Endothelial cell of umbilical vein (primary cell): ENCODE data around the gene GALNT9. TPM values are rescaled to one million over a fixed set of nuclear protein-coding genes. Genes with fewer than 3 reads are reported as not detected.

ENCODE experiments used
- BruUV-seq: library from RNA; stranded (reverse); fragments of 400-500 nt; replicated peaks from 2 replicates; lab custom pipeline; 2021; lab: Mats Ljungman, UMichigan
- CTCF ChIA-PET: fragments of 300-600, 350-600 bp; sonication (Branson Sonifier 250); formaldehyde crosslinking; loops from one replicate; lab custom pipeline; 2021; ENCODE audit warnings: antibody characterized with exemption, inconsistent platforms; lab: Charles Lee
- POLR2A ChIA-PET: fragments of 300-600, 350-600 bp; sonication (Branson Sonifier 250); formaldehyde crosslinking; loops from one replicate; lab custom pipeline; 2021; ENCODE audit warnings: antibody characterized with exemption, inconsistent platforms; lab: Charles Lee
- DNase-seq: peaks from one replicate; pipeline ENCODE4 v3.0.0-alpha.2; 2011; ENCODE audit warnings: low read depth, low spot score
- FAIRE-seq: peaks from 2 replicates; lab custom pipeline; 2011; peaks lifted over from hg19 to GRCh38; lab: Jason Lieb, UNC
- H2AFZ ChIP-seq: 2 replicates; pipeline ENCODE4 v1.6.0; 2012; ENCODE audit warnings: low read depth, low read length, control low read depth, inconsistent platforms
- H3K27ac ChIP-seq: 2 replicates; pipeline ENCODE4 v1.5.1; 2011; ENCODE audit warnings: low read depth, mild to moderate bottlenecking, control low read depth, low read length, moderate library complexity; ENCODE audit not compliant: insufficient read depth
- H3K27me3 ChIP-seq, 2 experiments: 2 replicates each; pipeline versions ENCODE4 v1.6.0 to v1.6.1; 2011; ENCODE audit warnings: low read length in 2 of 2, mixed read lengths in 1 of 2; ENCODE audit not compliant: control insufficient read depth in 2 of 2, insufficient read depth in 2 of 2
- H3K36me3 ChIP-seq, 2 experiments: 2 replicates in 1 of 2; 3 replicates in 1 of 2; pipeline ENCODE4 v1.5.1; 2011; ENCODE audit warnings: low read length in 2 of 2, mild to moderate bottlenecking in 1 of 2, moderate library complexity in 1 of 2; ENCODE audit not compliant: control insufficient read depth in 2 of 2, insufficient read depth in 2 of 2; ENCODE audit errors: extremely low read depth in 1 of 2
- H3K4me1 ChIP-seq: 3 replicates; pipeline ENCODE4 v1.5.1; 2011; ENCODE audit warnings: mild to moderate bottlenecking, low read length; ENCODE audit not compliant: control insufficient read depth, insufficient read depth; ENCODE audit errors: extremely low read depth
- H3K4me2 ChIP-seq: 2 replicates; pipeline ENCODE4 v1.6.1; 2011; ENCODE audit warnings: low read length, control low read depth, mixed read lengths; ENCODE audit not compliant: insufficient read depth
- H3K4me3 ChIP-seq, 3 experiments: fragments of 200-600 bp in 1 of 3; sonication (generic), shearing (Covaris generic) in 1 of 3; replicated peaks in 1 of 3; 2 replicates each; pipeline ENCODE4 v1.5.1; 2011 to 2016; ENCODE audit warnings: control low read depth in 3 of 3, low read length in 3 of 3, mild to moderate bottlenecking in 2 of 3, inconsistent platforms in 1 of 3, low read depth in 1 of 3, moderate library complexity in 1 of 3; ENCODE audit not compliant: insufficient read depth in 1 of 3
- H3K79me2 ChIP-seq: 2 replicates; pipeline ENCODE4 v1.6.0; 2012; ENCODE audit warnings: low read length, inconsistent platforms; ENCODE audit not compliant: control insufficient read depth, insufficient read depth
- H3K9ac ChIP-seq: replicated peaks from 2 replicates; pipeline ENCODE3; 2011; ENCODE audit warnings: low read length, control low read depth; ENCODE audit not compliant: insufficient read depth; ENCODE audit errors: extremely low read depth
- H3K9me1 ChIP-seq: replicated peaks from 3 replicates; pipeline ENCODE4 v1.6.0; 2011; ENCODE audit warnings: mild to moderate bottlenecking, low read length; ENCODE audit not compliant: control insufficient read depth, insufficient read depth; ENCODE audit errors: extremely low read depth
- H3K9me3 ChIP-seq: replicated peaks from 2 replicates; pipeline ENCODE4 v1.5.1; 2012; ENCODE audit warnings: low read length, inconsistent platforms; ENCODE audit not compliant: control insufficient read depth, insufficient read depth
- H4K20me1 ChIP-seq: replicated peaks from 2 replicates; pipeline ENCODE3; 2011; ENCODE audit warnings: mild to moderate bottlenecking, low read length; ENCODE audit not compliant: control insufficient read depth, insufficient read depth; ENCODE audit errors: extremely low read depth
- CTCF ChIP-seq, 2 donors: IDR thresholded peaks; 1 replicate in 1 of 2; 2 replicates in 1 of 2; pipeline ENCODE4 v1.5.1; 2011; ENCODE audit warnings: low read length in 2 of 2, mild to moderate bottlenecking in 2 of 2, moderate library complexity in 2 of 2, control low read depth in 1 of 2, inconsistent platforms in 1 of 2, low read depth in 1 of 2; ENCODE audit not compliant: insufficient read depth in 1 of 2; ENCODE audit errors: extremely low read depth in 1 of 2
- EZH2 ChIP-seq: IDR thresholded peaks from 2 replicates; pipeline ENCODE4 v1.6.1; 2012; ENCODE audit warnings: borderline replicate concordance, low read depth, mild to moderate bottlenecking, moderate library complexity, low read length, inconsistent platforms; ENCODE audit not compliant: severe bottlenecking
- FOS ChIP-seq: IDR thresholded peaks from 2 replicates; pipeline ENCODE4 v1.6.1; 2011; ENCODE audit warnings: mild to moderate bottlenecking, low read length, moderate library complexity, borderline replicate concordance; ENCODE audit not compliant: insufficient read depth
- GATA2 ChIP-seq: IDR thresholded peaks from 2 replicates; pipeline ENCODE4 v1.7.0; 2011; ENCODE audit warnings: low read depth, mild to moderate bottlenecking, moderate library complexity, mixed read lengths, low read length; ENCODE audit not compliant: insufficient read length, insufficient read depth
- JUN ChIP-seq: IDR thresholded peaks from 2 replicates; pipeline ENCODE4 v1.6.1; 2011; ENCODE audit warnings: borderline replicate concordance, low read depth; ENCODE audit not compliant: insufficient read length, insufficient read depth
- MYC ChIP-seq: IDR thresholded peaks from one replicate; pipeline ENCODE4 v1.6.1; 2011; ENCODE audit warnings: mild to moderate bottlenecking, low read depth, low read length
- POLR2A ChIP-seq: IDR thresholded peaks from 2 replicates; pipeline ENCODE4 v1.6.1; 2012; ENCODE audit warnings: low read depth, mild to moderate bottlenecking, control low read depth, low read length
- POLR2AphosphoS5 ChIP-seq: IDR thresholded peaks from 2 replicates; pipeline ENCODE4 v1.6.1; 2012; ENCODE audit warnings: low read depth, mild to moderate bottlenecking, control low read depth, low read length, moderate library complexity; ENCODE audit not compliant: insufficient read depth
- dilution Hi-C: fragments of 300-500 bp; cut with MboI; formaldehyde crosslinking; loops from one replicate; pipeline ENCODE4 v1.15.0; 2019; ENCODE audit warnings: low sequenced_read_pairs; ENCODE audit not compliant: extremely low pct_ligation_motif_present
- intact Hi-C: fragments of 100-400 bp; cut with micrococcal nuclease; formaldehyde crosslinking; loops from one replicate; pipeline ENCODE4 v1.10.0; 2022
- polyA plus RNA-seq, 4 experiments: library from polyadenylated mRNA; depleted of rRNA in 3 of 4; stranded (reverse) in 3 of 4; unstranded in 1 of 4; fragments of >200 nt; gene quantifications; 2 replicates each; pipeline versions ENCODE4 v1.2.1 to v1.2.3, GENCODE V29; 2011 to 2012; ENCODE audit warnings: missing spikeins in 1 of 4
- total RNA-seq: library from RNA; stranded (reverse); gene quantifications from 2 replicates; pipeline ENCODE4 v1.2.3, GENCODE V29; 2021
- TF ChIP-seq, protein P1 (sequence below): IDR thresholded peaks from 2 replicates; pipeline ENCODE4 v1.6.1; 2011; ENCODE audit not compliant: insufficient read depth, insufficient read length

GALNT9 gene
- total and polyA plus RNA-seq, 2 donors (not counting 3 experiments of a cell fraction or from before 2014, with no cell fraction given): 0.14 to 0.73 TPM

GRCh38 chr12:132272711-132273110 lies 56.7 kb downstream of the GALNT9 start:
- dilution Hi-C loops: no loop called here
- no peak for DNase-seq
- BruUV-seq: no TSS peak
- Histone ChIP-seq H3K4me2 (no peak overlapping the region), H3K9me1 (no peaks in the 10 kb centered on the region), H3K27ac (no peak overlapping the region), H3K79me2 (no peaks in the 10 kb centered on the region), H3K27me3 (no peaks in the 10 kb centered on the region), H4K20me1 (no peaks in the 10 kb centered on the region), H3K9ac (no peak overlapping the region), H3K9me3 (no peaks in the 10 kb centered on the region), H3K36me3 (no peaks in the 10 kb centered on the region), H2AFZ (no peak overlapping the region), H3K4me1 (no peaks in the 10 kb centered on the region), H3K4me3 (no peak overlapping the region)
- ChIA-PET CTCF (no interaction called here), POLR2A (no interaction called here)
- intact Hi-C loops: no loop called here
- FAIRE-seq: no peak
- TF ChIP-seq EZH2 (no peak), CTCF (IDR thresholded peaks at IDR 0.05; ENCODE audit: extremely low read depth in 1 of 2, insufficient read depth in 1 of 2, low read depth in 1 of 2, low read length in 2 of 2) (no peak), MYC (no peak), POLR2AphosphoS5 (no peak), GATA2 (no peak)
- TF ChIP-seq, protein P1, sequence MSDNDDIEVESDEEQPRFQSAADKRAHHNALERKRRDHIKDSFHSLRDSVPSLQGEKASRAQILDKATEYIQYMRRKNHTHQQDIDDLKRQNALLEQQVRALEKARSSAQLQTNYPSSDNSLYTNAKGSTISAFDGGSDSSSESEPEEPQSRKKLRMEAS: no peak

DNA sequence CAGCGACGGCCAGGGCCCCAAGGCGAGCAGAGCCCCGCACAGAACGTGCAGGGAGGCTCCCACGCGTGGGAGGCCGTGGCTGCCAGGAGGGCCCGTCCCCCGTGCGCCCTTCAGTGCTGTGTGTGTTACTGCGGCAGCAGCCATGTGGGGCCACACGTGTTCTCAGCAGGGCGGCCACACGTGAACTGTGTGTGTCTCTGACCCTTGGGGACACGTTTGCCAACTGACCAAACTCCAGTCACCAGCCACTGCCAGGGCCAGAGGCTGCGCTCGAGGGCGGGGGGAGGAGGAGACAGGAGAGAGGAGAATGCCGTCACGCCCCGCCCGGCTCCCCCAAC lies 57.7 kb downstream of the GALNT9 start:
- no peaks in the 10 kb centered on the region for H3K36me3 ChIP-seq
- H2AFZ ChIP-seq: no peak overlapping the region
- no peak overlapping the region for H3K9ac ChIP-seq
- H3K9me3 ChIP-seq: no peaks in the 10 kb centered on the region
- ChIA-PET CTCF (no interaction called here), POLR2A (no interaction called here)
- H3K9me1 ChIP-seq: no peaks in the 10 kb centered on the region
- intact Hi-C loops: no loop called here
- DNase-seq: no peak
- TF ChIP-seq JUN: no peak
- TF ChIP-seq EZH2: no peak
- TF ChIP-seq CTCF (IDR thresholded peaks at IDR 0.05; ENCODE audit: extremely low read depth in 1 of 2, insufficient read depth in 1 of 2, low read depth in 1 of 2, low read length in 2 of 2): no peak
- TF ChIP-seq POLR2A: no peak
- TF ChIP-seq, protein P1: no peak
- TF ChIP-seq FOS: no peak
- TF ChIP-seq GATA2: no peak
- TF ChIP-seq POLR2AphosphoS5: no peak
- no peak for TF ChIP-seq MYC
- no peak overlapping the region for H3K27ac ChIP-seq
- no TSS peak for BruUV-seq
- H3K4me2 ChIP-seq: no peak overlapping the region
- H3K79me2 ChIP-seq: no peaks in the 10 kb centered on the region
- FAIRE-seq: no peak
- no peaks in the 10 kb centered on the region for H3K27me3 ChIP-seq
- no peaks in the 10 kb centered on the region for H4K20me1 ChIP-seq
- no peaks in the 10 kb centered on the region for H3K4me1 ChIP-seq
- no peak overlapping the region for H3K4me3 ChIP-seq
- dilution Hi-C loops: no loop called here
